Measurements from ENCODE around the gene MMRN1. TPM values are rescaled to one million over a fixed set of nuclear protein-coding genes. Genes with fewer than 3 reads are reported as not detected.

Gene MMRN1
- polyA plus RNA-seq, 1 donor (not counting 4 experiments of a cell fraction or from before 2014, with no cell fraction given): not detected

DNA sequence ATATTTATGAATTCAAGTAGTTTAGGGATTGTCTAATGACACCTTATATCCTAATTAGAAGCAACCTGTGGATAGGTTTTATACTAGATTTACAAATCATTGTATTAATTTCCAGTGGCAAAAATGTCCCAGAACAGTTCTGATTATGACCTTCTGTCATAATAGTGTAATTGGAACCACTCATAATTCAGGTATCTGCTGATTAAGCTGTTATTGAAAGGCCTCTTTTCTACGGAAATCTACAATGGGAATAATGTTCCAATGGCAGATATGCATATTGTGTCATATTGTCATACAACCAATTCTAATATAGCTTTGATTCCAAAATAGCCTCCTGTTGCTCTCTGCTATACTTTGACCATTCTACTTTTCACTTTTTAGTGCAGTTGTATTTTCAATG lies 19.0 kb downstream of the MMRN1 start:
- DNase-seq (ENCODE audit: low read depth, low spot score) (no peak), FAIRE-seq (no peak)
- Histone ChIP-seq H2AFZ (ENCODE audit: control insufficient read depth, low read length) (no peak overlapping the region), H3K36me3 (ENCODE audit: control insufficient read depth in 2 of 2, extremely low read depth in 1 of 2, insufficient read depth in 2 of 2, low read length in 2 of 2) (no peaks in the 10 kb centered on the region), H3K9me3 (ENCODE audit: control insufficient read depth, low read depth, low read length) (no peaks in the 10 kb centered on the region), H3K9ac (ENCODE audit: control insufficient read depth, extremely low read depth, insufficient read depth, low read length) (no peak overlapping the region), H3K27me3 (ENCODE audit: control insufficient read depth, extremely low read depth, insufficient read depth, low read length) (no peaks in the 10 kb centered on the region), H3K4me3 (ENCODE audit: control insufficient read depth in 2 of 3, extremely low read depth in 1 of 3, insufficient read depth in 2 of 3, low read depth in 1 of 3, low read length in 3 of 3) (no peak overlapping the region), H3K27ac (ENCODE audit: control insufficient read depth, insufficient read depth, low read length) (no peak overlapping the region), H4K20me1 (ENCODE audit: control insufficient read depth, extremely low read depth, insufficient read depth, low read length) (no peaks in the 10 kb centered on the region), H3K9me1 (ENCODE audit: control insufficient read depth, extremely low read depth, insufficient read depth, low read length) (no peaks in the 10 kb centered on the region), H3K4me2 (ENCODE audit: control insufficient read depth, extremely low read depth, insufficient read depth, low read depth, low read length) (no peak overlapping the region), H3K4me1 (ENCODE audit: control insufficient read depth, extremely low read depth, insufficient read depth, low read length) (no peaks in the 10 kb centered on the region), H3K79me2 (ENCODE audit: control insufficient read depth, insufficient read depth, low read length) (no peaks in the 10 kb centered on the region)
- TF ChIP-seq, protein P1, sequence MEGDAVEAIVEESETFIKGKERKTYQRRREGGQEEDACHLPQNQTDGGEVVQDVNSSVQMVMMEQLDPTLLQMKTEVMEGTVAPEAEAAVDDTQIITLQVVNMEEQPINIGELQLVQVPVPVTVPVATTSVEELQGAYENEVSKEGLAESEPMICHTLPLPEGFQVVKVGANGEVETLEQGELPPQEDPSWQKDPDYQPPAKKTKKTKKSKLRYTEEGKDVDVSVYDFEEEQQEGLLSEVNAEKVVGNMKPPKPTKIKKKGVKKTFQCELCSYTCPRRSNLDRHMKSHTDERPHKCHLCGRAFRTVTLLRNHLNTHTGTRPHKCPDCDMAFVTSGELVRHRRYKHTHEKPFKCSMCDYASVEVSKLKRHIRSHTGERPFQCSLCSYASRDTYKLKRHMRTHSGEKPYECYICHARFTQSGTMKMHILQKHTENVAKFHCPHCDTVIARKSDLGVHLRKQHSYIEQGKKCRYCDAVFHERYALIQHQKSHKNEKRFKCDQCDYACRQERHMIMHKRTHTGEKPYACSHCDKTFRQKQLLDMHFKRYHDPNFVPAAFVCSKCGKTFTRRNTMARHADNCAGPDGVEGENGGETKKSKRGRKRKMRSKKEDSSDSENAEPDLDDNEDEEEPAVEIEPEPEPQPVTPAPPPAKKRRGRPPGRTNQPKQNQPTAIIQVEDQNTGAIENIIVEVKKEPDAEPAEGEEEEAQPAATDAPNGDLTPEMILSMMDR (optimal IDR thresholded peaks at IDR 0.05 in 1 of 3, IDR thresholded peaks at IDR 0.05 in 1 of 3, conservative IDR thresholded peaks at IDR 0.05 in 1 of 3; ENCODE audit: extremely low read depth in 1 of 3, insufficient read depth in 2 of 3, low read length in 3 of 3): no peak
- no peak for TF ChIP-seq EZH2 (IDR thresholded peaks at IDR 0.05; ENCODE audit: low read length)
- dilution Hi-C loops (cut with MboI; ENCODE audit: extremely low pct_ligation_motif_present, low sequenced_read_pairs): no loop called here

- DNase-seq (ENCODE audit: low read depth, low spot score): no peak
- Histone ChIP-seq H3K27me3 (ENCODE audit: control insufficient read depth, extremely low read depth, insufficient read depth, low read length) (no peaks in the 10 kb centered on the region), H3K27ac (ENCODE audit: control insufficient read depth, insufficient read depth, low read length) (no peak overlapping the region), H3K36me3 (ENCODE audit: control insufficient read depth in 2 of 2, extremely low read depth in 1 of 2, insufficient read depth in 2 of 2, low read length in 2 of 2) (no peaks in the 10 kb centered on the region), H3K9ac (ENCODE audit: control insufficient read depth, extremely low read depth, insufficient read depth, low read length) (no peak overlapping the region), H3K79me2 (ENCODE audit: control insufficient read depth, insufficient read depth, low read length) (no peaks in the 10 kb centered on the region), H3K4me1 (ENCODE audit: control insufficient read depth, extremely low read depth, insufficient read depth, low read length) (no peaks in the 10 kb centered on the region), H2AFZ (ENCODE audit: control insufficient read depth, low read length) (no peak overlapping the region), H3K9me3 (ENCODE audit: control insufficient read depth, low read depth, low read length) (no peaks in the 10 kb centered on the region), H3K4me3 (ENCODE audit: control insufficient read depth in 2 of 3, extremely low read depth in 1 of 3, insufficient read depth in 2 of 3, low read depth in 1 of 3, low read length in 3 of 3) (no peak overlapping the region), H3K9me1 (ENCODE audit: control insufficient read depth, extremely low read depth, insufficient read depth, low read length) (no peaks in the 10 kb centered on the region), H4K20me1 (ENCODE audit: control insufficient read depth, extremely low read depth, insufficient read depth, low read length) (no peaks in the 10 kb centered on the region), H3K4me2 (ENCODE audit: control insufficient read depth, extremely low read depth, insufficient read depth, low read depth, low read length) (no peak overlapping the region)
- dilution Hi-C loops (cut with MboI; ENCODE audit: extremely low pct_ligation_motif_present, low sequenced_read_pairs): no loop called here
- TF ChIP-seq, protein P1 (optimal IDR thresholded peaks at IDR 0.05 in 1 of 3, IDR thresholded peaks at IDR 0.05 in 1 of 3, conservative IDR thresholded peaks at IDR 0.05 in 1 of 3; ENCODE audit: extremely low read depth in 1 of 3, insufficient read depth in 2 of 3, low read length in 3 of 3): no peak
- no peak for TF ChIP-seq EZH2 (IDR thresholded peaks at IDR 0.05; ENCODE audit: low read length)
- FAIRE-seq: no peak
These were observed 20.2 kb downstream of the MMRN1 start for GRCh38 chr4:89914609-89915550.
